GM18870 (cell line): ENCODE data around the gene ARHGAP15.

ENCODE experiments used
- ATAC-seq: cut with Tn5 transposase; IDR thresholded peaks from one replicate; pipeline ENCODE4 v1.9.1; 2021; ENCODE audit warnings: moderate library complexity; ENCODE audit not compliant: unreplicated experiment

The ARHGAP15 gene

DNA sequence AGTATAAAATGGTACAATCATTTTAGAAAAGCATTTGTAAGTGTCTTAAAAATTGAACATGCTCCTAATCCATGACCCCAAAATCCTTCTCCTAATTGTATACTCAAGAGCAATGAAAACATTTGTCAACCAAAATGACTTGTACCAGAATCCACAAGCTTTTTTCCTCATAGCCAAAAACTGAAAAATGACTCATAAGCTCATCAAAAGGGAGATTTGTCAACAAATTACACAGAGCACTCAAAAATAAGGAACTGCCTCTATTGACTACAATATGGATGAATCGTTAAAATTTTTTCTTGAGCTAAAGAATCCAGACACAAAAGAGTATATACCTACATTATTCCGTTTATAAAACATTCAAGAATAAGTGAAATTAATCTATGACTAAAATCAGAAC is 544.8 kb downstream of the ARHGAP15 start:
- no peak for ATAC-seq

DNA sequence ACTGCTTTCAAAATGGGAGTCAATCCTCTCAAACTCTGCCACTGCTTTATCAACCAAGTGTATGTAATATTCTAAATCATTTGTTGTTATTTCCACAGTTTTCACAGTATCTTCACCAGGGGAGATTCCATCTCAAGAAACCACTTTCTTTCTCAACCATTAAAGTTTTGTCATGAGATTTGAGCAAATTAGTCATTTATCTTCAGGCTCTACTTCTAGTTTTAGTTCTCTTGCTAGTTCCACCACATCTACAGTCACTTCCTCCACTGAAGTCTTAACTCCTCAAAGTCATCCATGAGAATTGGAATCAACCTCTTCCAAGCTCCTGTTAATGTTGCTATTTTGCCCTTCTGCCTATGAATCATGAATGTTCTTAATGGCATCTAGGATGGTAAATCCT is 545.8 kb downstream of the ARHGAP15 start:
- ATAC-seq = no peak

DNA sequence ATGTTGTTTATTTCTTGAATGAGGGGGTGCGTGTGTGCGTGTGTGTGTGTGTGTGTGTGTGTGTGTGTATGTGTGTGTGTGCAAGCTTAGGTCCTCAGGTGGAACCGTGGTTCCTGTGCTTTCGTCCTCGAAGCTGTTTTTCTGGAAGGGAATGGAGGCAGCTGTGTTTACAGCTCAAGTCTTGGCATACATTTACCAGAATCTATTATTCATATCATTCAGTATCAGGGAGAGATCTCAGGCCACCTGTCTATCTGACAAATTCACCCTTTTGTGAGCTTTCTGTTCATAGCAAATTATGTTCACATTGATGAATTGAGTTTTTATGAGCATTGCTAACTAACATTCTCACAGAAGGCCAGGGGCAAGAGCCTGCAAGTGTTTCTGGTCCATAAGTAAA is 550.4 kb downstream of the ARHGAP15 start:
- ATAC-seq = no peak

DNA sequence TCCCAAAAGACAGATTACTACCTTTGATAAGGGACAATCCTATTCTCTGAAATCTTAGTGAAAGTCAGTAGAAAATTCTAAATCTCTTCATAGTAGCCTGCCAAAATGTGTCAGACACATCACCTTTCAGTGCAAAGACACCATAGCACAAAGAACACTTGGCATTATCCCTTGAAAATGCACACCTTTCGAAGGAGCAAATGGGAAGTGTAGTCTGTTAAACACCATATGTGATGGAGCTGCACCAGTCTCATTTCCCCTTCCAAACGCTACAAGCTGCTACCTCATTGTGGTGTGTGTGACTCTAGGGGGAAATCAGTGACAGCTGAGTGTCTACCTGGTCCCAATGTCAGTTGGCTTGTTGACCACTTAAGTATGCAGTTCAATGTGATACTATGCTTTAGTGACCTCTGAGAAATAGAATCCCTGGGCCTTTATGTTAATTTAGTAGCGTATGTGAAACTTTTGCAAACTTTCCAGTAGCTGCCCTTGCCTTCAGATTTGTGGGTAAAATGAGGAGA is 551.7 kb downstream of the ARHGAP15 start:
- no peak for ATAC-seq

DNA sequence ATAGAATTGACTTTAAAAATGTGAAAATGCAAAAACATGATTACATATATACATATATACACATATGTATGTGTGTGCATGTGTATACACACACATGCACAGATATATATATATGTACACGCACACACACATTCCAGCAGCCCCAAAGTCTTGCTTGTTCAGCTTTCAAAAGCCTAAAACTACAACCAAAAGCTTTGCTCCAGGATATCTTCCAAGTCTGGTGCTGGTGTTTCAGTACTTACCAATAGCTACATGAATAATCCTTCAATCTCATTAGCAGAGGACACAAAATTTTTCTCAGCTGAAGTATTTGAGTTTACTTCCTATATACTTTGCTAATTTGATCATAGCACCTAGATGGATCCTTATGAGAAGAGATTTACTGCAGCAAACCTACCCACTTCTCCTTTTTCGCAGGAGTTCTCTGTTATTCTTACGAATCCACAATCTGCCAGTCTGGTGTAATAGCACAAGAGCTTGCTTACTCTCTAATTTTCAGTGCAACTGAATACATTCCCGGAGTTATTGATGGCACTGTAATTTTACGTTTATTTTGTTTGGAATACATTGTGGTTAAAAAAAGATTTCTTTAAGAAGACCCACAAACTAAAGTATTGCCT is 553.3 kb downstream of the ARHGAP15 start:
- no peak for ATAC-seq

DNA sequence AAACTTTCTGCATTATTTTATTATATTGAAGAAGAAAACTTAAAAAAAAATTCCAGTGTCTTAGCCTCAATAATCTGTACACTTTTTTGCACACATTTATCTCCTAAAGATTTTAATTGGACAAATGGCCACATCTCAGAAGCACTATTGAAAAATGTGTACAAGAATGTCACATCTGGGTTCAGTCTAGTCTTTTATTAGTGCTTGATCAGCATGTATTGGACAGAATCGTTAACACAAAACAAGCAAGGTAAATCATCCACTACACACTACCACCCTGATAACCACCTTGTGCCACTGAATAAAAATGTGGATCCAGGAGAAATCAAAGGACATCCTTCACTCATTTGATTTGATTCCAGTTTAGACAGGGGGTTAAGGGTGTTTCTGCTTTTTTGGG is 554.8 kb downstream of the ARHGAP15 start:
- no peak for ATAC-seq

DNA sequence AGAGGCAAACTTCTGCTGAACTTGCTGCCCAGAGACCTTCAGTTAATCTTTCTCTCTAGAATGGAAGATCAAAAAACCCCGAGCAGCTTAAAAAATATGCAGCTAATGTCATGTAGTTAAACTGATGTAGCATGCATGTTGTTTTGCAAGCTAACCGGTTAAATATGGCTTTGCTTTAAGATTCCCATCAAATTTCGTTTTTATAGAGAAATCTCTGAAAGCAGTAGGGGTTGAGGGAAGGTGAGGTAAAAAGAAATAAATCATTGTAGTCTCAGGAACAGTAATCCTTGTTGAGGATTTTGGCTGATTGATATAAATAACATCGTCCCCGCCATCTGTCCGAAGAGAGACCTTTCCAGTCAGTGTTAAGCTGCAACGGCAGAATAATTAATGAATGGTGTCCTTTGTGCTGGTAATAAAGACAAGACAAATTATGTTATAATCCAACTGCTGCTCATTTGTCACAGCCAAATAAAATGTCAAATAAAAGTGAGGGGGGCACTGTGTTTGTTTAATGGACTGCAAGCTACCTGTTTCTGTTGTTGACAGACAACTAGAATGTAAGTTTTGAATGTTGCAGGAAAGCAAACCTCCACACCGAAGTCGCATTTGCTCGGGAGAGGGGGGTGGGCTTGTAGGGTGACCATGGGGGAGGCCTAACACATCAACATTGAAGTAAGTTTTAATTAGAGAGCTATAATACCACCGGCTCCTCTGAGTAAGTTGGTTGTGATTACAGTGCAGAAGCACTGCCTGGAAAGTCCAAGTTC is 555.5 kb downstream of the ARHGAP15 start:
- ATAC-seq = no peak

DNA sequence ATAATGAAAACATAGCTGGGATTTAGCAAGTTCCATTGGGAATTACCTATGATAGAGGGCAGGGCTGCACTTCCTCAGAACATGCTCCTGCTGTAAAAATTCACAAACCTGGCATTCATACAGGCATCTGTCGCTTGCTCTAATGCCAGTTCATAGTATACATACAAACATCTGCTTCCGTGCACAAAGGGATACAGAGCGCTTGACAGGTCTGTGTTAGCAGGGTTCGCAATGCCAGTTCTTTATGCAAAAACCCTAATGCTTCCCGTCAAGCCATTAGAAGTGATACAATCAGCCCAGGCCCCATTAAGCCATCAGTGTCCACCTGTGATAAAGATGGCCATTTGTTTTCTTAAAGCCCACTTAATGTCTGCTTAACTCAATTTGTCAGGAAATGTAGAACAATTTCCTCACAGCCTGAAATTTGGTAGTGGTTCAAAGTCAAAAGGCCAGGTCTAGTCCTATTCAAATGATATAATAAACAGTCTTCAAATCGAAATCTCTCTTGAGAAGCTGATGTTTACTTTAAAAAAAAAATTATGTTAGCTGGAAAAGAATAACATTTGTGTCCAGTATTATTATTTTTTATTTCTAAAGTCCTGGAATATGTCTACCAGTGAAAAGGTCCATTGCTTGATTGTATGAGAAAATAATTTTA is 556.3 kb downstream of the ARHGAP15 start:
- no peak for ATAC-seq

DNA sequence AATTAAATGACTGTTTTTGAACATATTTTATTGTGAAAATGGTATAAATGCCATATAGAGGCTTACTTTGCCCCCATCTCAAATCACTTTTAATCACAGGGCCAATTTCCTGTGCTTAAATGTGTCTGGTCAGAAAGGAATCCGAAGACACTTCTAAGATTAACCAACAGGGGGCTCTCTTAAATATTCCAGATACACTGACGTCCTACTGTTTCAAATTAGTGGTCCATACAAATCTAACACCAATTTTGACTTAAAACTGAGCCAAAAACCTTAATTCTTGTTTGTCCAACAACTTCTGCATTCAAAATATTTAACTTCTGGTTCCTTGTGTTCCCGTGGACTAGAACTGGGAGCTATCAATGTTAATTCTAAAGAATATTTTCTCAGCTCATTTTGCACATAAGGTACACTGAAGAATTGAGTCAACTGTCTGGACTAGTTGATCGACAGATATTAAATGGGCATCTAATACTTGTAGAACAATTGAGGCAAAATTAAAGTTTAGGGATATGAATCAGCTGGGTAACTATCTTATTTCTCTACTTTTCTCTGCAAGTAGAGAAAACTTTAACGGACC is 557.5 kb downstream of the ARHGAP15 start:
- ATAC-seq = no peak

DNA sequence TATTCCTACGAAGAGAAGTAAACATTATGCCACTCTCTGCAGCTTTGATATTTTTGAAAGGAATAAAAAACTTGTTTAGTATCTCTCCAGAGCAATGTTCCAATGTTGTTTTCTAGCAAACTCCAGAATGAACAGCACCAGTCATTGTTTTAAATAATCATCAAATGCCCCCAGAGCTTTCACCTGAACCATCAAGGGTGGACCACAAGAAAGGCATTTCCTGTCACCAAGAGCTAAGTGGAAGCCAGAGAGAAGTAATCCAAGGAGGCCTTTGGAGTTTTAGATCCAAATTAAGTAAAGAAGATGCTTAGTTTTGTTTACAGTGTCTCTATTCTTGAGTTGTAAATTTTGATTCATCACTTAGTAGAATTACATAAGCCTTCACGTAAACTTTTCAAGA is 559.0 kb downstream of the ARHGAP15 start:
- no peak for ATAC-seq

DNA sequence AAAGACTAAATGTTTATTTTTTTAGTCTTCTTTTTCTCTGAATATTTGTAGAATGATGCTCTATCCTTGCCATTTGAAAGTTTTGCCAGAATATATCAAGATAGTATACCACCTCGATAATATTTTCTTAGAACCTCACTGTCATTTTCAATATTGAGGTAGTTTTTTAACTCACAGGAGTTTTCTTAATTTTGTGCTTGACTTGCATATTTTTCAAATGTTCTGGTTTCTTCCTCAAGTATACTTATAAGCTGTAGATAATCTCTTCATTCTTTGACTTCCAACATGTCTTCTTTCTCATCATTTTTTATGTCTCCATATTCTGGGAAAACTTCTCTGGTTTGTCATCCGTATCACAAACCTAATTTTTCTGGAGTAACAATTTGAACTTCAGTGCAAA is 559.6 kb downstream of the ARHGAP15 start:
- no peak for ATAC-seq

DNA sequence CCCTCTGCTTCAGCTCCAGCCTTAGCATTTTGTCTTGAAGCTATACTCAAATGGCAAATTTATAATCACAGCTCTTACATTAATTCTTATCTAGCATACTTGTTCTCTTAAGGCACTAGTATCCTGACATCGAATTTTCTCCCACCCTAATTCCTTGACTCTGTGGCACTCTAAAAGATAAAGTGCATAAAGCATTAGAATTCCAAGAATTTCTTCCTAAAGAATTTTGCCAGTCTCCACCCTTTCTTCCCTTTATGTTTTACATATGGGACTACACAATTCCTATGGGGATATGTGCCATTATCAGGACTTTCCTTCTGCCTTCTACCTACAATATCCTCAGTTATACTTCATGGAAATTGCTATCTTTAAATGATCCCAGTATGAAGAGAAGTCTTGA is 560.3 kb downstream of the ARHGAP15 start:
- no peak for ATAC-seq

DNA sequence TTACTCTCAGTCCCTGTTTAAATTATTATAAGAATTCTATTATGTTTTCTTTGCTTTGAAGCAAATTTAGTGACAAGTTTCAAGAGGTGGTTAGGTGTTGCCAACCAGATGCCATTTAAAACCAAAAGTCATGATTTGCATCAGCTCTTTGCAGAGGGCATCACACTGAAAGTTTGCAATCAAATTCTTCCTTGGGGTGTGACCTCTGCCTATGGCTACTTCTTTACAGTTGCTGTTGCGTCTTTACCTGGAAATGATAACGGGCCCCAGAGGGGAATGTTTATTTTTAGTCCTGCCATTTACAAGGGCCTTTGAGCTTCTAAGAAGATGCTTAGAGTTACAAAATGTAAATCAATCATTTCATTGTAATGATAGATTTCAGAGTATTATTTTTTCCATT is 561.0 kb downstream of the ARHGAP15 start:
- no peak for ATAC-seq

DNA sequence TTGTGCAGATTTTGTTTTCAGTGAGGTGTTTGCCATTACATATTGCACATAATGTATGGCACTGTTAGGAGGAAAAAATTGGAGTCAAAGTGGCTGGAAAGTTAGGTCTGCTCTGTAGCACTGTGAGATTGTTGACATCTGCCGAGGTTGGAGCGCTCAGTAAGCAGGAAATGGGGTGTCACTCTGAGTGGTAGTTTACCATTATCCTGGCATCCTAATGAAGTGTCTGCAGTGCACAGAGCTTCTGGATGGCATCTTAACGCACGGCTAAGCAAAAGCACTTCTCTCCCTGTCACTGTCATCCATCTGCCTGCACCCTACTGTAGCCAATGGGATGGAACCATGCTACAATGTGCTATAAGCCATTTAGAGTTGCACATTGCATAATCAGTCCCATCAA is 561.9 kb downstream of the ARHGAP15 start:
- ATAC-seq = no peak

DNA sequence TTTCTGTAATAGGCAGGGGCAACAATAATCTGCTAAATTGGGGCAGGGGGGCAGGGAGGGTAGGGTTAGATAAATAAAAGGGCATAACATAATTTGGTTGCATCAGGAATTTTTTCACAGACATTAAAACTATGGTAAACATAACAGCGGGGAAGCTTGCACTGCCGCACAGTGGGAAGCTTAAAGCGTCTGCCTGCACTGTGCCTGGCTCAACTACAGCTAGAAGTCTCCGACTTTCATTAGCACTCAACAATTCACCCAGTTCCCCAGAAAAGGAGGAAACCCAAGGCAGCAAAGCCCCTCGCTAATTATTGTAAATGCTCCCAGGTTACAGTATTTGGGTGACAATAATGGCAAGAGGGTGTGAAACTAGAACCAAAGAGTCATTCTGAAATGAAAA is 562.9 kb downstream of the ARHGAP15 start:
- no peak for ATAC-seq

DNA sequence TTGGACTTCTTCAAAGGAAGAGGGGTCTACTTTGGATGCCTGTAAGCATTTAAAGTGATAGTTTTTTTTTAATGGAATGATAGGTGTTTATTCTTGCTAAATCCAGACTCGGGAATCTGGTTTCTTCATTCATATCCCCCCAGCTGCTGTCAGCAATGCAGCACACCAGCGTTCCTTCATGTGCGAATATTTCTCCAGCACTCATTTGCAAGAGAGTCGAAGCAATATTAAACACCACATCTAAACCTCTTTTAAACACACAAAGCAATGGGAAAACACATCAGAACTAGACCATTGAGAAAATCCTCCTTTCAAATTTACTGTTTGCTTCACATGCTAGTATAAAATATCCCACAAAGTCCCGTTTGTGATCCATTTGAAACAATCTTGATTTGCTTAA is 563.7 kb downstream of the ARHGAP15 start:
- no peak for ATAC-seq

DNA sequence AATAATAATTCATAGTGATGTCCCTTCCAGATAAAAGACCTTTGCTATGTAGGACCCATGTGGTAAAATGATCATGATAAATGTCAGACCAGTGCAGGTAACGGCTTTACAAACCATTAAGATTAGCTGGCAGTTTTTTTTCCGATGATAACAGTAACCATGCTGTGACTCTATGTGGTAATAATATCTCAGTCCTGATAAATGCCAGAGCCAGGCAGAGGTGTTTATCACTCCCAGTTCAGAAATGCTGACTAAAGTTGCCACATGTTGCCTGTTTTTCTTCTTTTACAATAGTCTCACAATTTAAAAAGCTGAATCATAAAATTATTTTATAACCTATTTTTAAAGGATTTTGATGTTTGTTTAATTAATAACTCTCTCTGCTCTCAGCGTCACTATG is 565.1 kb downstream of the ARHGAP15 start:
- ATAC-seq = no peak

DNA sequence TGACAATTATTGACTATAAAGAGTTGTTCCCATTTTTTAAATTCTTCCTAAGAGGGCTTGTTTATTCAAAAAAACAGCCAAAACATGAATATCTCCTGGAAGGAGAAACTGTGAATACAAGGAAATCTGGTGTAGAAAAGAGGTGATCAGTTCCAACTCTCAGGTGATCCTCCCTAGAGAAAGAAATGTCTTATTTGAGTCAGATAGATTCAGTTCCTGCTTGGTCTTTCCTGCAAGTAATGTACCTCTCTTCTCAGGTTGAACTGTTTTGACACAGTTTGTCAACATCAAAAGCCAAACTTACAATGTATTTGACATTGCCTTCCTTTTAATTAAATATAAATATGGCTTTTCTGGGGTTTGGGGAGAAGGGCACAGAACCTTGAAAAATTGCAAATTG is 567.4 kb downstream of the ARHGAP15 start:
- ATAC-seq = peak; percentile 60

DNA sequence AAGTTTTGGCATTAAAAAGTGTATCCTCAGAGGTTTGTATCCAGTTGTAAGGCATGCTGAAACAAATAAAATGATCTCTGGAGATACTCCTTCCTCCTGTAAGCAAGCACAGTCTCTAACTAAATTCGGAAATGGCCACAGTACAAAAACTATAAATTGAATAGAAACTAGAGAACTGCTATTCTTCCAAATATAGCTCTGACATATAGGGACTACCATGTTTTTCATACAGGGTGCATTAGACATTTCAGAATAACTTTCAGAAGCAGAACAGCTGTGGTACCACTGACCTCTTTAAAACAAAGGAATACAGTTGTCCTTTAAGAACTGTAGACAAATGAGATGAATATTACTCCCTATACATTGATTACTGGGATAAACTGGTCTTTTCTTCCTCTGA is 568.5 kb downstream of the ARHGAP15 start:
- no peak for ATAC-seq

DNA sequence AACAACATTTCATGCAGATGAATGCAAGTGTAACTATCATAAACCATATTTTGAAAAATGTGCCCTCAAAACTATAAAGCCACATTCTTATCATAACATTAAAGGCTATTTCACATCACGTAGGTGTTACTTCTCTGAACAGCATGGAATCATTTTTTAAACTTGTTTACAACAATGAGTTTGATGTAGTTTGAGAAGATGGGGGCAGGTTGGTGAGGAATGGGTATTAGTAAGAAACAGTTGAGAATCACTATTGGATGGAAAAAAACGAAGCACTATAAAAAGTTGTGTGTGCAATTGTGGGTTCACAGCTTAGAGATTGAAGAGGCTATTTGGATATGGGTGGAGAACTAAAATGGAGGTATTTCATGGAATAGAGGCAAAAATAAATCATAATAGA is 569.1 kb downstream of the ARHGAP15 start:
- ATAC-seq = no peak

DNA sequence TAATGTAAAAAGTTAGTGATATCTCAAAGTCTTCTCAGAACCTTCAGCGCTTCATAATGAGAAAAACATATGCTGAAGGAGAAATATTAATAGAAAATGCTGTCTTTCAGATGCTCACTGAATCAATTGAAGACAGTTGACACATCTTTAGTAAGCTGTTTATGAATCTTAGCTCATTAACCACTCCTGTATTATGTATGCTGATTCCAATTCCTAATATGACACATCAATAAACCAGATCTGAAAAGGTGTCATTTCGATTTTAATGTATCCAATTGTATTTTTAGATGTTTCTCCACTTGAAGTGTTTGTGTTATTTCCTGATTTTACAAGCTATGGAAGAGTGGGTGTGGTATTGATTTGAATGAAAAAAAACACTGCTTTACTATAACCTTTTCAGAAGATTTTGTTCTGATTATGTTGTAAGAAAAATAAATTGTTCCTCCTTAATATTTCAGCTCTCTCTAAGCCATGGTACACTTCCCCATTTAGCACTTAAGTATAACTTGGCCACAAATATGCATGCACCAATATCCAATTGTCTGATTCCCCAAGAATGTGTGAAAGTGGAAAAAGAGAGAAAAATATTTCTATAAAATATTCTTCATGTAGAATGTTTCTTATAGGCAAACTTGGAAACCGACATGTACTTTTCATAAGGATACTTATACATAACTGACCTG is 569.8 kb downstream of the ARHGAP15 start:
- peak; percentile 58 for ATAC-seq
